GM23338 (cell line): ENCODE data around the gene F13A1. TPM values are rescaled to one million over a fixed set of nuclear protein-coding genes. Genes with fewer than 3 reads are reported as not detected.

Experiments
- CREB1 ChIP-seq: fragments of 250-450 bp; sonication (Bioruptor Pico); IDR thresholded peaks from 2 replicates; pipeline ENCODE4 v1.5.0; 2020; ENCODE audit warnings: low read depth, mild to moderate bottlenecking, moderate library complexity
- ETS1 ChIP-seq: IDR thresholded peaks from 2 replicates; pipeline ENCODE4 v1.6.1; 2016; ENCODE audit warnings: antibody characterized with exemption
- EZH2 ChIP-seq: fragments of 200-600 bp; sonication (generic); IDR thresholded peaks from one replicate; pipeline ENCODE4 v1.8.0; 2017; ENCODE audit warnings: antibody characterized with exemption, mild to moderate bottlenecking, low read depth; ENCODE audit not compliant: unreplicated experiment
- JUNB ChIP-seq: IDR thresholded peaks from one replicate; pipeline ENCODE4 v1.6.1; 2016; ENCODE audit warnings: antibody characterized with exemption; ENCODE audit not compliant: unreplicated experiment
- NANOG ChIP-seq: IDR thresholded peaks from 2 replicates; pipeline ENCODE4 v1.6.1; 2016; ENCODE audit warnings: antibody characterized with exemption, borderline replicate concordance
- POLR2AphosphoS5 ChIP-seq: IDR thresholded peaks from 2 replicates; pipeline ENCODE4 v1.6.1; 2016; ENCODE audit warnings: antibody characterized with exemption, low read depth
- STAT1 ChIP-seq: IDR thresholded peaks from one replicate; pipeline ENCODE4 v1.6.1; 2016; ENCODE audit warnings: antibody characterized with exemption; ENCODE audit not compliant: unreplicated experiment
- ZNF114 ChIP-seq: fragments of 250-450 bp; sonication (Bioruptor Pico); IDR thresholded peaks from 2 replicates; pipeline ENCODE4 v1.5.0; 2020; ENCODE audit warnings: mild to moderate bottlenecking, moderate library complexity
- polyA plus RNA-seq: library from polyadenylated mRNA; unstranded; fragments of >200 nt; fragmentation: Nextera tagmentation; extraction: Ambion mirVana; gene quantifications from 2 replicates; pipeline ENCODE4 v1.2.1, GENCODE V29; 2016
- total RNA-seq: library from RNA; depleted of rRNA; stranded (reverse); fragments of >200 nt; shearing (Covaris generic); gene quantifications from 2 replicates; pipeline ENCODE4 v1.2.3, GENCODE V29; 2014
- TF ChIP-seq, protein P1 (sequence below): fragments of 250-450 bp; sonication (Bioruptor Pico); IDR thresholded peaks from 2 replicates; pipeline ENCODE4 v1.5.0; 2020; ENCODE audit warnings: mild to moderate bottlenecking, moderate library complexity
- TF ChIP-seq, protein P2 (sequence below), 2 experiments: fragments of 200-600 bp in 1 of 2; sonication (generic) in 1 of 2; conservative IDR thresholded peaks; 2 replicates each; pipeline versions ENCODE4 v1.5.1 to v1.6.1; 2016 to 2017; ENCODE audit warnings: antibody characterized with exemption in 2 of 2, low read depth in 2 of 2, mild to moderate bottlenecking in 2 of 2, moderate library complexity in 1 of 2

F13A1 gene
- total and polyA plus RNA-seq, 2 experiments from 2014 or later = 0.31 to 0.32 TPM

- TF ChIP-seq, protein P1, sequence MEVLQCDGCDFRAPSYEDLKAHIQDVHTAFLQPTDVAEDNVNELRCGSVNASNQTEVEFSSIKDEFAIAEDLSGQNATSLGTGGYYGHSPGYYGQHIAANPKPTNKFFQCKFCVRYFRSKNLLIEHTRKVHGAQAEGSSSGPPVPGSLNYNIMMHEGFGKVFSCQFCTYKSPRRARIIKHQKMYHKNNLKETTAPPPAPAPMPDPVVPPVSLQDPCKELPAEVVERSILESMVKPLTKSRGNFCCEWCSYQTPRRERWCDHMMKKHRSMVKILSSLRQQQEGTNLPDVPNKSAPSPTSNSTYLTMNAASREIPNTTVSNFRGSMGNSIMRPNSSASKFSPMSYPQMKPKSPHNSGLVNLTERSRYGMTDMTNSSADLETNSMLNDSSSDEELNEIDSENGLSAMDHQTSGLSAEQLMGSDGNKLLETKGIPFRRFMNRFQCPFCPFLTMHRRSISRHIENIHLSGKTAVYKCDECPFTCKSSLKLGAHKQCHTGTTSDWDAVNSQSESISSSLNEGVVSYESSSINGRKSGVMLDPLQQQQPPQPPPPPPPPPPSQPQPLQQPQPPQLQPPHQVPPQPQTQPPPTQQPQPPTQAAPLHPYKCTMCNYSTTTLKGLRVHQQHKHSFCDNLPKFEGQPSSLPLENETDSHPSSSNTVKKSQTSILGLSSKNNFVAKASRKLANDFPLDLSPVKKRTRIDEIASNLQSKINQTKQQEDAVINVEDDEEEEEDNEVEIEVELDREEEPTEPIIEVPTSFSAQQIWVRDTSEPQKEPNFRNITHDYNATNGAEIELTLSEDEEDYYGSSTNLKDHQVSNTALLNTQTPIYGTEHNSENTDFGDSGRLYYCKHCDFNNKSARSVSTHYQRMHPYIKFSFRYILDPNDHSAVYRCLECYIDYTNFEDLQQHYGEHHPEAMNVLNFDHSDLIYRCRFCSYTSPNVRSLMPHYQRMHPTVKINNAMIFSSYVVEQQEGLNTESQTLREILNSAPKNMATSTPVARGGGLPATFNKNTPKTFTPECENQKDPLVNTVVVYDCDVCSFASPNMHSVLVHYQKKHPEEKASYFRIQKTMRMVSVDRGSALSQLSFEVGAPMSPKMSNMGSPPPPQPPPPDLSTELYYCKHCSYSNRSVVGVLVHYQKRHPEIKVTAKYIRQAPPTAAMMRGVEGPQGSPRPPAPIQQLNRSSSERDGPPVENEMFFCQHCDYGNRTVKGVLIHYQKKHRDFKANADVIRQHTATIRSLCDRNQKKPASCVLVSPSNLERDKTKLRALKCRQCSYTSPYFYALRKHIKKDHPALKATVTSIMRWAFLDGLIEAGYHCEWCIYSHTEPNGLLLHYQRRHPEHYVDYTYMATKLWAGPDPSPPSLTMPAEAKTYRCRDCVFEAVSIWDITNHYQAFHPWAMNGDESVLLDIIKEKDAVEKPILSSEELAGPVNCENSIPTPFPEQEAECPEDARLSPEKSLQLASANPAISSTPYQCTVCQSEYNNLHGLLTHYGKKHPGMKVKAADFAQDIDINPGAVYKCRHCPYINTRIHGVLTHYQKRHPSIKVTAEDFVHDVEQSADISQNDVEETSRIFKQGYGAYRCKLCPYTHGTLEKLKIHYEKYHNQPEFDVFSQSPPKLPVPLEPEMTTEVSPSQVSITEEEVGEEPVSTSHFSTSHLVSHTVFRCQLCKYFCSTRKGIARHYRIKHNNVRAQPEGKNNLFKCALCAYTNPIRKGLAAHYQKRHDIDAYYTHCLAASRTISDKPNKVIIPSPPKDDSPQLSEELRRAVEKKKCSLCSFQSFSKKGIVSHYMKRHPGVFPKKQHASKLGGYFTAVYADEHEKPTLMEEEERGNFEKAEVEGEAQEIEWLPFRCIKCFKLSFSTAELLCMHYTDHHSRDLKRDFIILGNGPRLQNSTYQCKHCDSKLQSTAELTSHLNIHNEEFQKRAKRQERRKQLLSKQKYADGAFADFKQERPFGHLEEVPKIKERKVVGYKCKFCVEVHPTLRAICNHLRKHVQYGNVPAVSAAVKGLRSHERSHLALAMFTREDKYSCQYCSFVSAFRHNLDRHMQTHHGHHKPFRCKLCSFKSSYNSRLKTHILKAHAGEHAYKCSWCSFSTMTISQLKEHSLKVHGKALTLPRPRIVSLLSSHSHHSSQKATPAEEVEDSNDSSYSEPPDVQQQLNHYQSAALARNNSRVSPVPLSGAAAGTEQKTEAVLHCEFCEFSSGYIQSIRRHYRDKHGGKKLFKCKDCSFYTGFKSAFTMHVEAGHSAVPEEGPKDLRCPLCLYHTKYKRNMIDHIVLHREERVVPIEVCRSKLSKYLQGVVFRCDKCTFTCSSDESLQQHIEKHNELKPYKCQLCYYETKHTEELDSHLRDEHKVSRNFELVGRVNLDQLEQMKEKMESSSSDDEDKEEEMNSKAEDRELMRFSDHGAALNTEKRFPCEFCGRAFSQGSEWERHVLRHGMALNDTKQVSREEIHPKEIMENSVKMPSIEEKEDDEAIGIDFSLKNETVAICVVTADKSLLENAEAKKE (CRISPR knock-in tag) = no peak
- TF ChIP-seq CREB1 (CRISPR knock-in tag) (no peak), EZH2 (no peak), STAT1 (no peak), ETS1 (no peak), NANOG (no peak), JUNB (no peak), POLR2AphosphoS5 (no peak), ZNF114 (CRISPR knock-in tag) (no peak)
- TF ChIP-seq, protein P2, sequence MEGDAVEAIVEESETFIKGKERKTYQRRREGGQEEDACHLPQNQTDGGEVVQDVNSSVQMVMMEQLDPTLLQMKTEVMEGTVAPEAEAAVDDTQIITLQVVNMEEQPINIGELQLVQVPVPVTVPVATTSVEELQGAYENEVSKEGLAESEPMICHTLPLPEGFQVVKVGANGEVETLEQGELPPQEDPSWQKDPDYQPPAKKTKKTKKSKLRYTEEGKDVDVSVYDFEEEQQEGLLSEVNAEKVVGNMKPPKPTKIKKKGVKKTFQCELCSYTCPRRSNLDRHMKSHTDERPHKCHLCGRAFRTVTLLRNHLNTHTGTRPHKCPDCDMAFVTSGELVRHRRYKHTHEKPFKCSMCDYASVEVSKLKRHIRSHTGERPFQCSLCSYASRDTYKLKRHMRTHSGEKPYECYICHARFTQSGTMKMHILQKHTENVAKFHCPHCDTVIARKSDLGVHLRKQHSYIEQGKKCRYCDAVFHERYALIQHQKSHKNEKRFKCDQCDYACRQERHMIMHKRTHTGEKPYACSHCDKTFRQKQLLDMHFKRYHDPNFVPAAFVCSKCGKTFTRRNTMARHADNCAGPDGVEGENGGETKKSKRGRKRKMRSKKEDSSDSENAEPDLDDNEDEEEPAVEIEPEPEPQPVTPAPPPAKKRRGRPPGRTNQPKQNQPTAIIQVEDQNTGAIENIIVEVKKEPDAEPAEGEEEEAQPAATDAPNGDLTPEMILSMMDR (conservative IDR thresholded peaks at IDR 0.05; ENCODE audit: low read depth in 2 of 2) = no peak
These were observed 75.8 kb downstream of the F13A1 start (continued) for GRCh38 chr6:6244624-6245023.
